ENCODE results near the gene SERPINB2. TPM values are rescaled to one million over a fixed set of nuclear protein-coding genes. Genes with fewer than 3 reads are reported as not detected.
A peak's percentile ranks its signal among the peaks of the same experiment; 100 is the strongest.

SERPINB2 gene
- total RNA-seq (2014; rRNA removed; shearing (Covaris generic)) = 0.27 and 1.8 TPM in 2 replicates
- polyA plus RNA-seq (2015; cell fraction: cytosol; rRNA removed) = 0.61 and 0.88 TPM in 2 replicates
- polyA plus RNA-seq (2015; cell fraction: nucleus; rRNA removed) = 1.1 and 2.1 TPM in 2 replicates

GRCh38 chr18:63887424-63887823 lies at the start of gene SERPINB2:
Gene SERPINB2, plus strand, starts transcription at chr18:63887705. Its CDS starts 3,740 bp downstream, at chr18:63891445.
- peak; percentile 56 for DNase-seq (ENCODE audit: low read depth)

- DNase-seq (ENCODE audit: low read depth) = no peak
Measured at GRCh38 chr18:63843008-63843407, 44.5 kb upstream of the SERPINB2 start.

- peak; percentile 61 for DNase-seq (ENCODE audit: low read depth)
Measured at GRCh38 chr18:63844254-63844653, 43.3 kb upstream of the SERPINB2 start.

- peak; percentile 63 for DNase-seq (ENCODE audit: low read depth)
Measured at GRCh38 chr18:63848159-63848558, 39.3 kb upstream of the SERPINB2 start.

GRCh38 chr18:63850020-63850419 lies 37.5 kb upstream of the SERPINB2 start:
- peak; percentile 52 for DNase-seq (ENCODE audit: low read depth)

GRCh38 chr18:63850636-63851035 lies 36.9 kb upstream of the SERPINB2 start:
- no peak for DNase-seq (ENCODE audit: low read depth)

GRCh38 chr18:63858456-63858855 lies 29.0 kb upstream of the SERPINB2 start:
- DNase-seq (ENCODE audit: low read depth) = no peak

GRCh38 chr18:63859781-63860475 lies 27.6 kb upstream of the SERPINB2 start:
- no peak for DNase-seq (ENCODE audit: low read depth)

GRCh38 chr18:63860531-63860930 lies 27.0 kb upstream of the SERPINB2 start:
- no peak for DNase-seq (ENCODE audit: low read depth)

GRCh38 chr18:63867368-63868125 lies 20.0 kb upstream of the SERPINB2 start:
- DNase-seq (ENCODE audit: low read depth) = no peak

- no peak for DNase-seq (ENCODE audit: low read depth)
Measured at GRCh38 chr18:63868546-63868945, 19.0 kb upstream of the SERPINB2 start.

- peak; percentile 92 for DNase-seq (ENCODE audit: low read depth)
Measured at GRCh38 chr18:63869374-63869773, 18.1 kb upstream of the SERPINB2 start.

GRCh38 chr18:63869851-63870250 lies 17.7 kb upstream of the SERPINB2 start:
- peak; percentile 70 for DNase-seq (ENCODE audit: low read depth)

GRCh38 chr18:63871836-63872235 lies 15.7 kb upstream of the SERPINB2 start:
- DNase-seq (ENCODE audit: low read depth) = no peak

- no peak for DNase-seq (ENCODE audit: low read depth)
Measured at GRCh38 chr18:63872586-63872985, 14.9 kb upstream of the SERPINB2 start.

- no peak for DNase-seq (ENCODE audit: low read depth)
Measured at GRCh38 chr18:63878343-63878742, 9.2 kb upstream of the SERPINB2 start.

- no peak for DNase-seq (ENCODE audit: low read depth)
Measured at GRCh38 chr18:63878925-63879324, 8.6 kb upstream of the SERPINB2 start.

- DNase-seq (ENCODE audit: low read depth) = no peak
Measured at GRCh38 chr18:63879709-63880108, 7.8 kb upstream of the SERPINB2 start.

GRCh38 chr18:63881851-63882250 lies 5.7 kb upstream of the SERPINB2 start:
- DNase-seq (ENCODE audit: low read depth) = peak; percentile 84

GRCh38 chr18:63882333-63883141 lies 5.0 kb upstream of the SERPINB2 start:
- peak; percentile 97 for DNase-seq (ENCODE audit: low read depth)

- DNase-seq (ENCODE audit: low read depth) = no peak
Measured at GRCh38 chr18:63883617-63884016, 3.9 kb upstream of the SERPINB2 start.

Data from HT1080 (cell line).